ENCODE data around the gene ZCWPW1. TPM values are rescaled to one million over a fixed set of nuclear protein-coding genes. Genes with fewer than 3 reads are reported as not detected.

ZCWPW1 gene
- total and polyA plus RNA-seq, 2 donors (not counting 1 experiment from before 2014, with no cell fraction given): 1.1 to 2.8 TPM

DNA sequence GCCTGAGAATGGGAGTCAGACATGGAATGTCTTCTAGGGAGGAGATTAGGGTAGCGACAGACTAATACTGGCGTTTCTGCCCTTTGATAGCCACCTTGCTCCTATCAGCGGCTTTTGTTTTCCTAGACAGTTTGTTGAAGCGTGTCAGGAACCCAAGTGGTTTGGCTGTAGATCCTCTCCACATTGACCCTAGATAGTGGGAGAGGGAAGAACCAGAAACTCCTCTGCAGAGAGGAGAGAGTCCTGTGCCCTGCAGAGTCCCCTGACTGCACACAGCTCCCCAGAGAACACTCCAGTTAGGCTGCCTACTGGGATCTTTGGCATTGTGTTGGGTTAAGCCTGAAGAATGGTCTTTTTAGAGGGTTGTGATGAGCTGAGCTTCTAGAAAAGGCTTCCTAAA lies 3.5 kb upstream of the ZCWPW1 start:
- Histone ChIP-seq H3K27me3 (ENCODE audit: control insufficient read depth, insufficient read depth, low read length) (no peaks in the 10 kb centered on the region), H2AFZ (ENCODE audit: low read length) (no peak overlapping the region), H3K4me2 (ENCODE audit: extremely low read depth, insufficient read depth, low read length) (no peak overlapping the region), H3K4me1 (ENCODE audit: control insufficient read depth, extremely low read depth, insufficient read depth, low read length) (peaks cover 6% of the 10 kb centered on the region), H3K27ac (ENCODE audit: insufficient read depth, low read length) (no peak overlapping the region), H3K79me2 (ENCODE audit: control insufficient read depth, insufficient read depth, low read length) (peaks cover 51% of the 10 kb centered on the region), H4K20me1 (ENCODE audit: control insufficient read depth, extremely low read depth, insufficient read depth, low read length) (no peaks in the 10 kb centered on the region), H3K9ac (ENCODE audit: insufficient read depth, low read length) (no peak overlapping the region), H3K9me3 (ENCODE audit: control insufficient read depth, insufficient read depth, low read depth, low read length) (no peaks in the 10 kb centered on the region), H3K4me3 (replicated peaks in 1 of 4; ENCODE audit: control extremely low read depth in 1 of 4, insufficient read depth in 1 of 4, low read depth in 3 of 4, low read length in 4 of 4) (peak overlapping the region in 2 of 4 experiments; percentile 14 to 76), H3K36me3 (ENCODE audit: control insufficient read depth, insufficient read depth, low read length) (peaks cover 15% of the 10 kb centered on the region)
- TF ChIP-seq, protein P1, sequence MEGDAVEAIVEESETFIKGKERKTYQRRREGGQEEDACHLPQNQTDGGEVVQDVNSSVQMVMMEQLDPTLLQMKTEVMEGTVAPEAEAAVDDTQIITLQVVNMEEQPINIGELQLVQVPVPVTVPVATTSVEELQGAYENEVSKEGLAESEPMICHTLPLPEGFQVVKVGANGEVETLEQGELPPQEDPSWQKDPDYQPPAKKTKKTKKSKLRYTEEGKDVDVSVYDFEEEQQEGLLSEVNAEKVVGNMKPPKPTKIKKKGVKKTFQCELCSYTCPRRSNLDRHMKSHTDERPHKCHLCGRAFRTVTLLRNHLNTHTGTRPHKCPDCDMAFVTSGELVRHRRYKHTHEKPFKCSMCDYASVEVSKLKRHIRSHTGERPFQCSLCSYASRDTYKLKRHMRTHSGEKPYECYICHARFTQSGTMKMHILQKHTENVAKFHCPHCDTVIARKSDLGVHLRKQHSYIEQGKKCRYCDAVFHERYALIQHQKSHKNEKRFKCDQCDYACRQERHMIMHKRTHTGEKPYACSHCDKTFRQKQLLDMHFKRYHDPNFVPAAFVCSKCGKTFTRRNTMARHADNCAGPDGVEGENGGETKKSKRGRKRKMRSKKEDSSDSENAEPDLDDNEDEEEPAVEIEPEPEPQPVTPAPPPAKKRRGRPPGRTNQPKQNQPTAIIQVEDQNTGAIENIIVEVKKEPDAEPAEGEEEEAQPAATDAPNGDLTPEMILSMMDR (conservative IDR thresholded peaks at IDR 0.05 in 1 of 2, IDR thresholded peaks at IDR 0.05 in 1 of 2; ENCODE audit: low read depth in 1 of 2, low read length in 2 of 2): no peak
- TF ChIP-seq EZH2 (IDR thresholded peaks at IDR 0.05; ENCODE audit: low read length, missing control alignments): no peak
- no peak for DNase-seq (ENCODE audit: low read depth in 2 of 2)

DNA sequence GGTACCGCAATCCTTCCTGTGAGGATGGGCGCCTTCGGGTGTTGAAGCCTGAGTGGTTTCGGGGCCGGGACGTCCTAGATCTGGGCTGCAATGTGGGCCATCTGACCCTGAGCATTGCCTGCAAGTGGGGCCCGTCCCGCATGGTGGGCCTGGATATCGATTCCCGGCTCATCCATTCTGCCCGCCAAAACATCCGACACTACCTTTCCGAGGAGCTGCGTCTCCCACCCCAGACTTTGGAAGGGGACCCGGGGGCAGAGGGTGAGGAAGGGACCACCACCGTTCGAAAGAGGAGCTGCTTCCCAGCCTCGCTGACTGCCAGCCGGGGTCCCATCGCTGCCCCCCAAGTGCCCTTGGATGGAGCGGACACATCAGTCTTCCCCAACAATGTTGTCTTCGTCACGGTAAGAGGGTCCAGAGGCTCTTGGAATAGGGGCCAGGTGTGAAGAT lies 2.8 kb upstream of the ZCWPW1 start:
- Histone ChIP-seq H3K27ac (ENCODE audit: insufficient read depth, low read length) (no peak overlapping the region), H3K79me2 (ENCODE audit: control insufficient read depth, insufficient read depth, low read length) (peaks cover 51% of the 10 kb centered on the region), H3K4me2 (ENCODE audit: extremely low read depth, insufficient read depth, low read length) (peak overlapping the region; percentile 89), H3K27me3 (ENCODE audit: control insufficient read depth, insufficient read depth, low read length) (no peaks in the 10 kb centered on the region), H4K20me1 (ENCODE audit: control insufficient read depth, extremely low read depth, insufficient read depth, low read length) (no peaks in the 10 kb centered on the region), H3K9me3 (ENCODE audit: control insufficient read depth, insufficient read depth, low read depth, low read length) (no peaks in the 10 kb centered on the region), H3K36me3 (ENCODE audit: control insufficient read depth, insufficient read depth, low read length) (peaks cover 15% of the 10 kb centered on the region), H3K4me3 (replicated peaks in 1 of 4; ENCODE audit: control extremely low read depth in 1 of 4, insufficient read depth in 1 of 4, low read depth in 3 of 4, low read length in 4 of 4) (peak overlapping the region in 2 of 4 experiments; percentile 75 to 76), H3K4me1 (ENCODE audit: control insufficient read depth, extremely low read depth, insufficient read depth, low read length) (peaks cover 6% of the 10 kb centered on the region), H3K9ac (ENCODE audit: insufficient read depth, low read length) (no peak overlapping the region), H2AFZ (ENCODE audit: low read length) (no peak overlapping the region)
- TF ChIP-seq, protein P1 (conservative IDR thresholded peaks at IDR 0.05 in 1 of 2, IDR thresholded peaks at IDR 0.05 in 1 of 2; ENCODE audit: low read depth in 1 of 2, low read length in 2 of 2): no peak
- no peak for TF ChIP-seq EZH2 (IDR thresholded peaks at IDR 0.05; ENCODE audit: low read length, missing control alignments)
- no peak for DNase-seq (ENCODE audit: low read depth in 2 of 2)

DNA sequence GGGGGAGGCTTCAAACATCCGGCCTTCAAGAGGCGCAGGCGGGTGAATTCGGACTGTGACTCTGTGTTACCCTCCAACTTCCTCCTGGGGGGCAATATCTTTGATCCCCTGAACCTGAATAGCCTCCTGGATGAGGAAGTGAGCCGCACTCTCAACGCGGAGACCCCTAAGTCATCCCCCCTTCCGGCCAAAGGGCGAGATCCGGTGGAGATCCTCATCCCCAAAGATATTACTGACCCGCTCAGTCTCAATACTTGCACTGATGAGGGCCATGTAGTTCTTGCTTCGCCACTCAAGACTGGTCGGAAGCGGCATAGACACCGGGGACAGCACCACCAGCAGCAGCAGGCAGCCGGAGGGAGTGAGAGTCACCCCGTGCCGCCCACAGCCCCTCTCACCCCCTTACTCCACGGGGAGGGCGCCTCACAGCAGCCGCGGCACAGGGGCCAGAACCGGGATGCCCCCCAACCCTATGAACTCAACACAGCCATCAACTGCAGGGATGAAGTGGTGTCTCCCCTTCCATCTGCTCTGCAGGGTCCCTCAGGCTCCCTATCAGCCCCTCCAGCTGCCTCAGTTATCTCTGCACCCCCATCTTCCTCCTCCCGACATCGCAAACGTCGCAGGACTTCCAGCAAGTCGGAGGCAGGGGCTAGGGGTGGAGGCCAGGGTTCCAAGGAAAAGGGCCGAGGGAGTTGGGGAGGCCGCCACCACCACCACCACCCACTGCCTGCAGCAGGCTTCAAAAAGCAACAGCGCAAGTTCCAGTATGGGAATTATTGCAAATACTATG lies 2.2 kb upstream of the ZCWPW1 start:
- peaks cover 15% of the 10 kb centered on the region for H3K36me3 ChIP-seq (ENCODE audit: control insufficient read depth, insufficient read depth, low read length)
- TF ChIP-seq EZH2 (IDR thresholded peaks at IDR 0.05; ENCODE audit: low read length, missing control alignments): no peak
- TF ChIP-seq, protein P1 (conservative IDR thresholded peaks at IDR 0.05 in 1 of 2, IDR thresholded peaks at IDR 0.05 in 1 of 2; ENCODE audit: low read depth in 1 of 2, low read length in 2 of 2): no peak
- peak overlapping the region; percentile 99 for H3K9ac ChIP-seq (ENCODE audit: insufficient read depth, low read length)
- DNase-seq (ENCODE audit: low read depth in 2 of 2): peak in 1 of 2 donors; percentile 13
- H4K20me1 ChIP-seq (ENCODE audit: control insufficient read depth, extremely low read depth, insufficient read depth, low read length): no peaks in the 10 kb centered on the region
- no peaks in the 10 kb centered on the region for H3K9me3 ChIP-seq (ENCODE audit: control insufficient read depth, insufficient read depth, low read depth, low read length)
- peak overlapping the region; percentile 89 for H3K4me2 ChIP-seq (ENCODE audit: extremely low read depth, insufficient read depth, low read length)
- H3K27ac ChIP-seq (ENCODE audit: insufficient read depth, low read length): peak overlapping the region; percentile 100
- peak overlapping the region; percentile 75 to 88 (median 78) for H3K4me3 ChIP-seq (replicated peaks in 1 of 4; ENCODE audit: control extremely low read depth in 1 of 4, insufficient read depth in 1 of 4, low read depth in 3 of 4, low read length in 4 of 4)
- H3K4me1 ChIP-seq (ENCODE audit: control insufficient read depth, extremely low read depth, insufficient read depth, low read length): peaks cover 6% of the 10 kb centered on the region
- peaks cover 49% of the 10 kb centered on the region for H3K79me2 ChIP-seq (ENCODE audit: control insufficient read depth, insufficient read depth, low read length)
- H2AFZ ChIP-seq (ENCODE audit: low read length): no peak overlapping the region
- H3K27me3 ChIP-seq (ENCODE audit: control insufficient read depth, insufficient read depth, low read length): no peaks in the 10 kb centered on the region
